GM18505 (cell line): ENCODE measurements around the gene LRRC41.
"Not testable (repeated sequence)": the region's sequence is repeated elsewhere in the genome, so short reads cannot be mapped to it uniquely, and the experiment has no call there.

Experiments
- ATAC-seq: cut with Tn5 transposase; IDR thresholded peaks from one replicate; pipeline ENCODE4 v1.9.1; 2021; ENCODE audit not compliant: unreplicated experiment
- POLR2A ChIP-seq: IDR thresholded peaks from 4 replicates; pipeline ENCODE4 v1.6.1; 2011; ENCODE audit warnings: borderline replicate concordance; ENCODE audit not compliant: insufficient read depth, insufficient read length; ENCODE audit errors: extremely low read depth

LRRC41 gene

GRCh38 chr1:46254668-46255067, 48.7 kb downstream of the LRRC41 start:
- ATAC-seq: no peak
- TF ChIP-seq POLR2A: no peak

GRCh38 chr1:46248122-46248920, 55.1 kb downstream of the LRRC41 start:
- ATAC-seq: no peak
- no peak for TF ChIP-seq POLR2A

GRCh38 chr1:46247436-46248121, 55.8 kb downstream of the LRRC41 start, which contains the start of gene RAD54L:
TSS of gene RAD54L (plus strand) at chr1:46247763. CDS start at chr1:46248406, 643 bp downstream.
- peak; percentile 71 for TF ChIP-seq POLR2A
- peak; percentile 90 for ATAC-seq

GRCh38 chr1:46246548-46247435, 56.6 kb downstream of the LRRC41 start:
- peak; percentile 52 for ATAC-seq

GRCh38 chr1:46246136-46246535, 57.3 kb downstream of the LRRC41 start:
- not testable (repeated sequence) for ATAC-seq

More at GRCh38 chr1:46246548-46247435, 56.6 kb downstream of the LRRC41 start:
- TF ChIP-seq POLR2A: no peak

- no peak for TF ChIP-seq POLR2A
- ATAC-seq: no peak
Observed at GRCh38 chr1:46244656-46245371, 58.6 kb downstream of the LRRC41 start.

GRCh38 chr1:46243831-46244230, 59.6 kb downstream of the LRRC41 start:
- not testable (repeated sequence) for ATAC-seq

- no peak for TF ChIP-seq POLR2A
- no peak for ATAC-seq
Observed at GRCh38 chr1:46242918-46243317, 60.5 kb downstream of the LRRC41 start.

- not testable (repeated sequence) for ATAC-seq
Observed at GRCh38 chr1:46241733-46242132, 61.7 kb downstream of the LRRC41 start.

GRCh38 chr1:46238865-46239264, 64.6 kb downstream of the LRRC41 start:
- ATAC-seq: not testable (repeated sequence)

- no peak for ATAC-seq
- no peak for TF ChIP-seq POLR2A
Observed at GRCh38 chr1:46236882-46237281, 66.5 kb downstream of the LRRC41 start.

- not testable (repeated sequence) for ATAC-seq
Observed at GRCh38 chr1:46231231-46231630, 72.2 kb downstream of the LRRC41 start.
